HG03045 (cell line): ENCODE data around the gene CFAP57.
"Not testable (repeated sequence)": the region's sequence is repeated elsewhere in the genome, so short reads cannot be mapped to it uniquely, and the experiment has no call there.

Experiments used
- ATAC-seq: cut with Tn5 transposase; IDR thresholded peaks from one replicate; pipeline ENCODE4 v1.9.1; 2021; ENCODE audit warnings: mild to moderate bottlenecking, moderate library complexity; ENCODE audit not compliant: unreplicated experiment

CFAP57 gene

DNA sequence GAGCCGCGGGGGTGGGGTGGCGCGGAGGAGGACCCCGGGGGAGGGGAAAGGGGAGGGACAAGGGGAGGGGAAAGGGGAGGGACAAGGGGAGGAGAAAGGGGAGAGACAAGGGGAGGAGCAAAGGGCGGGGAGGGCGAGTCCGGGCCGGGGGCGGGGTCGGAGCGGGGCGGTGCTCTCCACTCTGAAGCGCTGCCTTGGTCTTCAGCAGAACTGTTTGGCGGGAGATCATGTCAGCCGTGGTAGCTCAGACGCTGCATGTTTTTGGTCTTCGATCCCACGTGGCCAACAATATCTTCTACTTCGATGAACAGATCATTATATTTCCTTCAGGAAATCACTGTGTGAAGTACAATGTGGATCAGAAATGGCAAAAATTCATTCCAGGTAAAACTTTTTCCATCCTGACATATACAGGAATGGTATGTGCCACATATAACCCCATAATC is 420 bp downstream of the CFAP57 start:
- peak; percentile 39 for ATAC-seq

DNA sequence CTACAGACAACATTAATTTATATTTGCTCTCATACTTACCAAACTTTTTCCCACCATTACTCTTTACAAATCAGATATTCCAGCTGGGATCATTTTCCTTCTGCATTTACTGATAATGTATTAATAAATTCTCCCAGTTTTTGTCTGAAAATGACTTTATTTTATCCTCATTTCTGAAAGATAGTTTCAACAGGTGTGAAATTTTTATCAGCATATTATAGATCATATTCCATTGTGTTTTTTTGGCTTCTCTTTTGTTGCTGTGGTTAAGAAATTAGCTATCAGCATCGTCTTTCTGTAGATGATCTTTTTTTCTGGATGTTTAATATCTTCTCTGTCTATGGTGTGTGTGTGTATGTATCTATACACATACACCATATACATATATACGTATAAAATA is 2.7 kb downstream of the CFAP57 start:
- no peak for ATAC-seq

DNA sequence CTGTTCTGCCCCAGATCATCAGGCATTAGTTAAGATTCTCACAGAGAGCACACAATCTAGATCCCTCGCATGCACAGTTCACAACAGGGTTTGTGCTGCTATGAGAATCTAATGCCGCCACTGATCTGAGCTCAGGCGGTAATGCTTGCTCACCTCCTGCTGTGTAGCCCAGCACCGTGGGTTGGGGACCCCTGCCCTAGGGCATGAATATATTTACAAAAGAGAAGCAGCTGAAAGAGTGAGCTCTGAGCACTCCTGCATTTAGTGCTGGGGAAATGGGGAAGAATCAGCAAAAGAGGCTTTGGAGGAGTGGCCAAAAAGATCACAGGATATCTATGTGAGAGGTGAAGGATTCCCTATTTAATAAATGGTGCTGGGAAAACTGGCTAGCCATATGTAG is 5.6 kb downstream of the CFAP57 start:
- ATAC-seq: no peak

DNA sequence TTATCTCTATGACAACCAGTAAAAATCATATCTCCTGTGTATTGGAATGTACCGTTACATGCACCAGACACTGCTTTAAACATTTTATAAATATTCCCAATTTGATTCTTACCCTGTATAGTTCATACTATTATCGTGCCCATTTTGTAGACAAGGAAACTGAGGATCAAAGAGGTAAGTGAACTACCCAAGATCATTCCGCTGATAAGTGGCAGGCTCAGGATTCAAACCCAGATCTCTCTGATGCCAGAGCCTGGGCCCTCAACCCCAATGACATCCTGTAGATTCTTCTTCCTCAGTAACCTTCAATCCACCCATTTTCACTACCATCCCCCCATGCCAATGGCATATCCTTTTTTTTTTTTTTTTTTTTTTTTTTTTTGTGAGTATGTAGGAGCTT is 12.3 kb downstream of the CFAP57 start:
- no peak for ATAC-seq

DNA sequence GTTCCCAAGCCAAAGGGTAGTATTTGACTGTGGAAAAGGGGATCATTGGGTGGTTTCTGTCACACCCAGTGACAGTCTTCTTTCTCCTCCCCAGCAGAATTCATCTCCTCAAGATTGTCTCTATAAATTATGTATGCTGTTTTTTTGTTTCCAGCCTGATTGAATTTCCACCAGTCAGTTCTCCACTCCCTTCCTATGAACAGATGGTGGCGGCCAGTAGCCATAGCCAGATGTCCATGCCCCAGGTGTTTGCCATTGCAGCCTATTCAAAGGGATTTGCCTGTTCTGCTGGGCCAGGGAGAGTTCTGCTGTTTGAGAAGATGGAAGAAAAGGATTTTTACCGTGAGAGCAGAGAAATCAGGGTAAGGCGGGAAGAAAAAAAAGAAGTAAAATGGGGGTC is 12.9 kb downstream of the CFAP57 start:
- ATAC-seq: no peak

DNA sequence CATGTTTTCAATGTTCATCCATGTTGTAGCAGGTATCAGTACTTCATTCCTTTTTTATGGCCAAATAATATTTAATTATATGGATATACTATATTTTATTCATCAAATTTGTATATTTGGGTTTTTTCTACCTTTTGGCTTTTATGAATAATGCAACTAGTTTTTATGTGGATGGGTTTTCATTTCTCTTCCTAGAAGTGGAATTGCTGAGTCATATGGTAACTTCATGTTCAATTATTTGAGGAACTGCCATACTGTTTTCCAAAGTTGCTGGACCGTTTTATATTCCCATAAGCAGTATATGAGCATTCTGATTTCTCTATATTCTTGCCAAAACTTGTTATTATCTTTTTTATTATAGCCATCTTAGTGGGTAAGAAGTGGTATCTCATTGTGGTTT is 16.0 kb downstream of the CFAP57 start:
- no peak for ATAC-seq

DNA sequence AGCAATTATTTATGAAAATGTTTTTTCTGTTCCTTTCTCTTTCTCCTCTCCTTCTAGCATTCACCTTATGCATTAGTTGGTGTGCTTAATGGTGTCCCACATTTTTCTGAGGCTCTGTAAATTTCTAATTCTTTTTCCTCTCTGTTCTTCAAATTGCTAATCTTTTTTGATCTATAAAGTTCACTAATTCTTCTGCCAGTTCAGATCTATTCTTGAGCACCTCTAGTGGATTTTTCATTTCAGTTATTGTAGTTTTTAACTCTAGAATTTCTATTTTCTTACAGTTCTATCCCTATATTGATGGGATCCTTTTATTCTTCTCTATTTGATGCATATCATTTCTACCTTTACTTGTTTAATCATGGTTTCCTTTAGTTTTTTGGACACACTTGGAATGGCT is 22.4 kb downstream of the CFAP57 start:
- no peak for ATAC-seq

DNA sequence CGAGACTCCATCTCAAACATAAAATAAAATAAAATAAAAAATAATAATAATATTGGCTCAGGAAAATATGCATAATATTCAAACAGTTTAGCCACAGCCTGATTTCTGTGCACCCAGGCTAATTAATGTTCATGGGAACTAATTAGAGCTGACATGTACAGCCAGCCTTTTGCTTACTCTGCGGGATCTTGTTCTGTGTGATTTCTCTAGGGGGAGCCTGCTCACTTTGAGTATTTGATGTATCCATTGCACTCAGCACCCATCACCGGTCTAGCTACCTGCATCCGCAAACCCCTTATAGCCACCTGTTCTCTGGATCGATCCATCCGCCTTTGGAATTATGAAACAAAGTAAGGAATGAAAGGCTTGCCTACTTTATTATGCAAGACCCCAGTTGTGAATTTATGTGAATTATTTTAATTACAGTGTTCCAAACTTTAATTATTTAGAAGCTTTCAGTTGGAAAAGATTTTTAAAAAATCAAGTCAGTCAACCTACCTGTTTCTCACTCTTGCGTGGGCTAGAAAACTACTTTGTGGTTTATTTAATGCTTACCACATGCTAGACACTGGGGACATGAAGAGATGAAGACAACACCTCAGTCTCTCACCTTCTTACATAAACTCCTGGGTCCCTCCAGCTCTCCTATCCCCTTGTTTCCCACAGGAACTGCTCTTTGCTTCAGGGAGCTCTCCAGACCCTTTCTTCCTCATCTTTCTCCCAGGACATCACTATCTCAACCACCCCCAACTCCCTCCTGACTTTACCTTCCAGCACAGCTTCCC is 25.4 kb downstream of the CFAP57 start:
- ATAC-seq: no peak

DNA sequence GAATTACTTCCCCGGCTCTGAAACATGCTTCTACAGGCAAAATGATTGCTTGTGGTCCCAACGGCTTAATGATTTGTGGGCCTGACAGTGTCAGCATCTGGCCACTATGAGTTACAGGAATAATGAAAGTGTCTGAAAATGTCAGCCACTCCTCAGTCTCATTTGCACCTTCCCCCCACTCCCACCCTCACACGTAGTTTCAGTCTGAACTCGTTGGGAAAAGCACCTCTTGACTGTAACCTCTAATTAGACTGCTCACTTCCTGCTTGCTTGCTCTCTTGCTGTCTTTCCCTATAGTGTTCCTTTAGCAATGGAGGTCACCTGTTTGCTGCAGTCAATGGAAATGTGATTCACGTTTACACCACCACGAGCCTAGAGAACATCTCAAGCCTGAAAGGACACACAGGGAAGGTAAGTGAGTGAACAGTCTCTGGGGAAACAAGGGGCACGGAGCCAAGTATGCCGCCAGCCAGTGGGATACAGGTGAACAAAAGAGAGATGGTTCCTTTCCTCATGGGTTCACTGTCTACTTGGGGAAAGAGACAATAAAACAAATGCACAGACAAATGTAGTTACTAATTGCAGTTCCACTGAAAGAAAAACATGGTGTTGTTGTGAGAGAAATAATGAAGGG is 27.1 kb downstream of the CFAP57 start:
- peak; percentile 56 for ATAC-seq

DNA sequence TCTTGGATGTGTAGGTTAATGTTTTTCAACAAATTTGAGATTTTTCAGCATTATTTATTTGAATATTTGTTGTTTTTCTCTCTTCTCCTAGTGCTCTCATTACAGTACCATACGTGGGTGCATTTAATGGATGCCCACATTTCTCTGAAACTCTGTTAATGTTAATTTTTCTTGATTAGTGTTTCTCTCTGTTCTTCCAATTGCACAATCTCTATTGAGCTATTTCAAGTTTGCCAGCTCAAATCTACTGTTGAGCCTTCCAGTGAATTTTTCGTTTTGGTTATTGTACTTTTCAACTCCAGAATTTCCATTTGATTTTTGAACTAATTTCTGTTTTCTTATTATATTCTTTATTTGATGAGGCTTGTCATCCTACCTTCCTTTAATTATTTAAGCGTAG is 31.7 kb downstream of the CFAP57 start:
- ATAC-seq: no peak

DNA sequence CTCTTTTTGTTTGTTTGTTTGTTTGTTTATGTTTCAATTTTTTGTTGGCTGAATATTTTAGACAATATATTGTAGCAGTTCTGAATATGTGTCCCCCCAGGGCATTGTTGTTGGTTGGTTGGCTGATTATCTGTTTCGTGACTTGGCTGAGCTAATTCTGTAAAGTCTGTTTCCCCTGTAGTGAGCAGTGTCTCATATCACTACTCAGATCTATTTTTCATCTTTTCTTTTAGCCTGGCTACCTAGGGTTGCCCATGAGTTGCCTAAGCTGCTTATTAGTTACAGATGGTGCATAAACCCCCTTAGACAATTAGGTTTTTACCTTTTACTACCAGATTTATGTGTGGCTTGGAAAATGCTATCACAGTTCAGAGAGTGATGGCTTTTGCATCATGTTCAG is 32.3 kb downstream of the CFAP57 start:
- ATAC-seq: no peak

DNA sequence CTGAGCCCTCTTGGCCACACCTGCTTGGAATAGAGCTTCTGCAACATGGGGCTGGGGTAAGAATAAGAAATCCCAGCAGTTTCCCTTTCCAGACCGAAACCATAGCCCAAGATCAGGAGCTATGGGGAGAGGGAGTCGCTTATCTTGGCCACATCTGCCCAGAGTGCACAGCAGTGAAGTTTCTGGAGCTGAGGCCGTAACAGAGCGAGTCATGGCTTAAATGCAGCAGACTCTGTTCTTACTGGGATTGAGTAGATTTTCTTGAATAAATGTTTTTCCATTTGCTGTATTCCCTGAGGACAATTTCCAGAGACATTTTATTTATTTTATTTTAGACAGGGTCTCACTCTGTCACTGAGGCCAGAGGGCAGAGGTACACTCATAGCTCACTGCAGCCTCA is 33.5 kb downstream of the CFAP57 start:
- ATAC-seq: no peak

DNA sequence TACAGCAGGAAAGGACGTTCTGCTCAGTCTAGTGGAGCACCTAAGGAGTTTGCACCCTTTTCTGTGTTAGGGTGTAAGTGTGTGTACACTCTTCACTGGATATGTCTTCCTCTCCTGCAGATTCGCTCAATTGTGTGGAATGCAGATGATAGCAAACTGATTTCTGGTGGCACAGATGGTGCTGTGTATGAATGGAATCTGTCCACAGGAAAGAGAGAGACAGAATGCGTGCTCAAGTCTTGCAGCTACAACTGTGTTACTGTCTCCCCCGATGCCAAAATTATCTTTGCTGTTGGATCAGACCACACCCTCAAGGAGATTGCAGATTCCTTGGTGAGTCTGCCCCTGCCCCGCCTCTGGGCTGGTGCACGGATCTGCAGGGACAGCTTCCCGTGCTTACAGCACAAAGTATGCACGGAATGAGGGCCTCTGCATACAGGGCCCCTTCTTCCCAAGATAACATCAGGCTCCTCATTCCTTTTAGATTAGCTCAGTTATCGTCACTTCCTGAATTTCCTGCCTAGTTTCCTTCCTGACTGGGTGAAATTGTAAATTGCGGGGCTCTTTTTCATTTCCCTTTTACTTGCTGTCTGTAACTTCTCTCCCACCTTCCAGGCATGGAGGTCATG is 34.6 kb downstream of the CFAP57 start:
- ATAC-seq: no peak

DNA sequence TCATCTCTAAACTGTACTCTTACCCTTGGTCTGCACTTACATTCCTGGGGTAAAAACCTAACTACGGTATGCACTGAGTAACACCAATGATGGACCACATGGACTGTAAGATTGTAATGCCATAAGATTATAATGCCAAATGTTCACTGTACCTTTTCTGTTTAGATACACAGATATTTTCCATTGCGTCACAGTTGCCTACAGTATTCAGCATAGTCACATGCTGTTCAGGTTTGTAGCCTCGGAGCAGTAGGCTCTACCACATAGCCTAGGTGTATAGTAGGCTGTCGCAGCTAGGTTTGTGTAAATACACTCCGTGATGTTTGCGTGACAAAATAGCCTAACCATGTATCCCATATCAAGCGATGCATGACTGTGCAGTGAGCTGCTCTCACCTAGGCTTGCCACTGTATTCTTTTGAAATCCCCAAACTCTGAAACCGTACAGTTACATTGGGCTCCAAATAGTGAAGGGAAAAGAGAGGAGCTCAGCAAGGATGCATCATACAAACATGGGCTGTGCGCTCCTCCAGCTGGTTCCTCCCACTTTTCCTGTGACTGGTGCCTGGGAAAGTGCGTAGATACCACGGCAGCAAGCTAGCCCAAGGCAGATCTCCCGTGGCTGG is 35.2 kb downstream of the CFAP57 start:
- no peak for ATAC-seq

DNA sequence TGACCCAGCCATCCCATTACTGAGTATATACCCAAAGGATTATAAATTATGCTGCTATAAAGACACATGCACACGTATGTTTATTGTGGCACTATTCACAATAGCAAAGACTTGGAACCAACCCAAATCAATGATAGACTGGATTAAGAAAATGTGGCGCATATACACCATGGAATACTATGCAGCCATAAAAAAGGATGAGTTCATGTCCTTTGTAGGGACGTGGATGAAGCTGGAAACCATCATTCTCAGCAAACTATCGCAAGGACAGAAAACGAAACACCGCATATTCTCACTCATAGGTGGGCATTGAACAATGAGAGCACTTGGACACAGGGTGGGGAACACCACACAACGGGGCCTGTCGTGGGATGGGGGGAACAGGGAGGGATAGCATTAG is 36.1 kb downstream of the CFAP57 start:
- ATAC-seq: not testable (repeated sequence)

DNA sequence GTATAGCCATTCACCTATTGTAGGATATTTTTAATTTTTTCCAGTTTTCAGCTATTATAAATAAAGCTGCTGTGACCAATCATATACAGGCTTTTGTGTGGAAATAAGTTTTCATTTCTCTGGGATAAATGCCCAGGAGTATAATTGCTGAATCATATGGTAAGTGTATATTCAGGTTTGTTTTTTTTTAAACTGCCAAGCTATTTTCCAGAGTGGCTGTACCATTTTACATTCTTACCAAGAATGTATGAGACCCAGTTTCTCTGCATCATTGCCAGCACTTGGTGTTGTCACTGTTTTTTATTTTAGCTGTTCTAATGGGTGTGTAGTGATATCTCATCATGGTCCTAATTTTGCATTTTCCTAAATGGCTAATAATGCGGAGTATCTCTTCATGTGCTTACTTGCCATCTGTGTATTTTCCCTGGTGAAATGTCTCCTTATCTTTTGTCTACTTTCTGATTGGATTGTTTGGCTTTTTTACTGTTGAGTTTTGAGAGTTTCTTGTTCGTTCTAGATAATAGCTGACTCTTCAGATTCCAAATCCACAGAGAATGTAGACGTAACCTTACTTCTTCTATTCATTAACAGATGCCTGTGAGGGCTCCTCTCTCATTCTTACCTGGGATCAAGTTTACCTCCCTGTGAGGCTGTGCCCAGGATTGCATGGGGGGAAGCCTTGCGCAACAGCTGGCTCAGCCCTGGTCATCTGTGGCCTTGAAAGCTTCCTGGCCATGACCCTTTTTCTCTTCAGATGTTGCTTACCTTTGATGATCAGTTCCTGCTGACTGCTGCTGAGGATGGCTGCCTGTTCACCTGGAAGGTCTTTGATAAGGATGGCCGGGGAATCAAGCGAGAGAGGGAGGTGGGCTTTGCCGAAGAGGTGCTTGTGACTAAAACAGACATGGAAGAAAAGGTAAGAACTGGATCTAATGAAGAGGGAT is 42.6 kb downstream of the CFAP57 start:
- no peak for ATAC-seq

DNA sequence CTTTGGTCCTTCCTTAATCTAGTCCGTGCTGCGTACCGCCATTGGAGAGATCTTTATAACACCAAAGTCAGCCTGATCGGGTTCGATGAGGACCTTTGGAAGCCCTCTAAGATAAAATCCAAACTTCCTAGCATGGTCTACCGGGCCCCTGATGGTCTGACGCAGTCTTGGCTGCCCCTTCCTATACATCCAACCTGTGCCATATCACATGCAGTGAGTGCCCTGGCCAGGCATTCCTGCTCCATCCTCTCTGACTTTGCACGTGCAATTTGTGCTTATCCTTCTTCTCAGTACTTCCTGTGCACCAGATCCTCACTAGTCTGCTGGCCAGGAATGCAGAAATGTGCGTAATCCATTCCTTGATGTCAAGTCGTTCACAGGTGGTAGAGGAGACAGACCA is 45.6 kb downstream of the CFAP57 start:
- no peak for ATAC-seq

DNA sequence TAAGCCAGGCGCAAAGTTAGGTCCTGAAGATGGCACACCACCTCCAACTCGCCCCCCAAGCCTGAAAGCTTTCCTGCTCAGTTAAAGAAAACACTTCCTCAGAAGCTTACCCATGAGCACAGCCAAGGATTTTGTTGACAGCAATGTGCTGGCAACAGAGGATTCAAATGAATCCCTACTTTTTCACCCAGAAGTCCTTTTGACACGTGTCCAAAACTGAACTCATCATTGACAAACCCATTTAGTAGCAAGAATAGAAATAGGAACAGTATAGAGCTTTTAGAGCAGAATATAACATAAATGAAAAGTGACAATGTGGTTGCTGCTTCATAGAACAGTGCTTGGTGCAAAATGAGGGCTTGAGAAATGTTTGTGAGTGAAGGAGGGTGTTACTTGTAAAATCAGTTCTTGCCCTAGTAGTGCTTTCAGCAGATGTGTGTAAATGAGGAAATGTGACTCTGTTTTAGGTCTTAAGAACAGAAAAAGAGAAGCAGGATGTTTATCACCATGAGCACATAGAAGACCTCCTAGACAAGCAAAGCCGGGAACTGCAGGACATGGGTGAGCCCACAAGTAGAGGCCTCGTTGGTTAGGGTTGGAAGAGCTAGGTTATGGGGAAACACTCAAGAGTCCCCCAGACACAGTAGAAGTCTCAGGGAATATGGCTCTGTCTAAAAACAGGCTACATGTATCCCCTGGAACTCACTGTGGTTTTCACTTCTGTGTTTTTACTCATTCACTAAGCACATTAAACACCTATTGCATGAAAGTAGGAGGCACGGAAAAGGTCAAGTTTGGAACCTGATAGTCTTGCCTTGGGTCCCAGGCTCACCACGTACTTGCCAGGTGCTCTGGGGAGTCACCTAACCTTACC is 49.0 kb downstream of the CFAP57 start:
- ATAC-seq: peak; percentile 62

DNA sequence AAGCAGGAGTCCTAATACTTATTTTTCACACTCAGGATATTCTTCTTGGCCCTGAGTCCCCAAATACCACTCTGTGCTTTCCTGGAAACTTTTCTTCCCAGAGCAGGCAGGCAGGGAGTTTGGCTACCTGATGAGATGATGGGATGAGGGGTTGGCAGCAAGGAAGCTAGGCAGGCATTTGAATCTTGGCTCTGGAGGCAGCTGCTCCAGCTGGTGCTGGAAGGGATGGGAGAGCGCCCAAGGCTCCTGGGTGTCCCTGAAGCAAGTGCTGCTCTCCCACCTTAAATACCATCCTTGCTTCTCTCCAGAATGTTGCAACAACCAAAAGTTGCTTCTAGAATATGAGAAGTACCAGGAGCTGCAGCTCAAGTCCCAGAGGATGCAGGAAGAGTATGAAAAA is 49.7 kb downstream of the CFAP57 start:
- ATAC-seq: no peak

DNA sequence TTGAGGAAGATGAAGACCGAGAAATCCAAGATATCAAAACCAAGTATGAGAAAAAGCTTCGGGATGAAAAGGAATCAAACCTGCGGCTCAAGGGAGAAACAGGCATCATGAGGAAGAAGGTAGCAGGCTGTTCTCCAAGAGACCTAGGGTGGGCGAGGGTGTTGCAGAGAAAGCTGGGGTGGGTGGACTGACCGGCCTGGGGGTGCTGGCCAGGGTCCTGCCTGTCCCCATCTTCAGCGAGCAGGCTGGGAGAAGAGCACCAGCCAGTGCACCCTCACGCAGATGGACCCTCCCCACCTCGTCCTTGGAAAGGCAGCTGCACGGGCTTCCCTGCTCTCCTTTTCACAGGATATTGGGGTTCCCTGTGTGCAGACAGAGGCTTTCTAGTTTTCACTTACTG is 50.7 kb downstream of the CFAP57 start:
- no peak for ATAC-seq
